Mucosa of rectum (tissue), 2 donors: Measurements from ENCODE around the gene OSER1.

Experiments used
- H3K27ac ChIP-seq, 2 donors: one replicate each; pipeline ENCODE4 v1.7.0; 2013; ENCODE audit warnings: inconsistent platforms in 2 of 2, low read depth in 2 of 2, low read length in 2 of 2
- H3K27me3 ChIP-seq, 2 donors: one replicate each; pipeline ENCODE4 v1.7.0; 2013; ENCODE audit warnings: low read length in 2 of 2; ENCODE audit not compliant: control insufficient read depth in 2 of 2, insufficient read depth in 2 of 2
- H3K36me3 ChIP-seq, 2 donors: one replicate each; pipeline ENCODE4 v1.7.0; 2013; ENCODE audit warnings: low read length in 2 of 2; ENCODE audit not compliant: control insufficient read depth in 2 of 2, insufficient read depth in 2 of 2
- H3K4me1 ChIP-seq, 2 donors: one replicate each; pipeline ENCODE4 v1.7.0; 2013; ENCODE audit warnings: low read length in 2 of 2, mild to moderate bottlenecking in 1 of 2; ENCODE audit not compliant: control insufficient read depth in 2 of 2, insufficient read depth in 2 of 2
- H3K4me3 ChIP-seq, 2 donors: one replicate each; pipeline ENCODE4 v1.7.0; 2013; ENCODE audit warnings: low read length in 2 of 2
- H3K9ac ChIP-seq, 2 donors: one replicate each; pipeline ENCODE4 v1.7.0; 2013; ENCODE audit warnings: low read length in 2 of 2, low read depth in 1 of 2, mild to moderate bottlenecking in 1 of 2
- H3K9me3 ChIP-seq, 2 donors: one replicate each; pipeline ENCODE4 v1.7.0; 2013; ENCODE audit warnings: low read length in 2 of 2; ENCODE audit not compliant: control insufficient read depth in 2 of 2
- donor health status: healthy.
- donor health status: Normal muscosa, but diverticular disease.

Gene OSER1

DNA sequence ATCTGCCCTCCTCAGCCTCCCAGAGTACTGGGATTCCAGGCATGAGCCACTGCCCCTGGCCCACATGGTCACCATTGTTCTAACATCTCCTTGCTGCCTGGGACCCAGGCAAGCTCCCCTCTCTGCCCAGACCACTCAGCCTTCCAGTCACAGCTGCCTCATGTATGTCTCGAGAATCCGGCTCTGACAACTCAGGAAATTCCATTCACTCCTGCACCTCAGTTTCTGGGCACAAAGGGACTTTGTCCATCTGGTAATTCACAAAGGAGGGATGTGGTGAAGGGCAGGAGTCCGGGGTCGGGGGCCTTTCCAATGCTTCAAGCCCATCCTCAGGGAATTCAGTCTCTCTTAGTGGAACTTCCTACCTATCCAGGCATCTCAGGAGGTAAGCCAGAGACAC, 64.3 kb downstream of the OSER1 start:
- H3K9me3 ChIP-seq: no peaks in the 10 kb centered on the region
- no peaks in the 10 kb centered on the region for H3K36me3 ChIP-seq
- no peak overlapping the region for H3K9ac ChIP-seq
- H3K27ac ChIP-seq: no peak overlapping the region
- H3K4me1 ChIP-seq: no peaks in the 10 kb centered on the region
- no peak overlapping the region for H3K4me3 ChIP-seq
- no peaks in the 10 kb centered on the region for H3K27me3 ChIP-seq
